ENCODE data around the gene GPR161.

The GPR161 gene

DNA sequence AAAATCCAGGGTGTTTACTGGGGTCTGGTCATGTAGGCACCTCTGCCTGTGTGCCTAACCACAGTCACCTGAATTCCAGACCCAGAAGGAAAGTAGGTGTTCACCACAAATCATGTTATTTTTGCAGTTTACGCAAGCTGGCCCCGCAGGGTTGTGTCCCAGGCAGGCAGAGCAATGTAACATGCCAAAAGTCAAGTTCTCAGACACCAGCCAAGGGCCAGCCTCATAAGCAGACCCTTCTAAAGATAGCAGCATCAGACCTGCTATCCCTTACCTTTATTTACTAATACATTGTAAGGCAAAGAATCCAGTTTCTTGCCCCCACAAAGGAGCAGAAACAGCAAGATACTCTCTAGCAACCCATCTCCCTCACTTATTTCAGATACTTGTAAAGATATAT is 83.0 kb downstream of the GPR161 start:
- no peak for DNase-seq (ENCODE audit: low read depth)
- H3K4me3 ChIP-seq (ENCODE audit: low read depth, low read length) = no peak overlapping the region
- TF ChIP-seq POLR2A (IDR thresholded peaks at IDR 0.05; ENCODE audit: extremely low read depth, insufficient read length) = no peak
- TF ChIP-seq, protein P1, sequence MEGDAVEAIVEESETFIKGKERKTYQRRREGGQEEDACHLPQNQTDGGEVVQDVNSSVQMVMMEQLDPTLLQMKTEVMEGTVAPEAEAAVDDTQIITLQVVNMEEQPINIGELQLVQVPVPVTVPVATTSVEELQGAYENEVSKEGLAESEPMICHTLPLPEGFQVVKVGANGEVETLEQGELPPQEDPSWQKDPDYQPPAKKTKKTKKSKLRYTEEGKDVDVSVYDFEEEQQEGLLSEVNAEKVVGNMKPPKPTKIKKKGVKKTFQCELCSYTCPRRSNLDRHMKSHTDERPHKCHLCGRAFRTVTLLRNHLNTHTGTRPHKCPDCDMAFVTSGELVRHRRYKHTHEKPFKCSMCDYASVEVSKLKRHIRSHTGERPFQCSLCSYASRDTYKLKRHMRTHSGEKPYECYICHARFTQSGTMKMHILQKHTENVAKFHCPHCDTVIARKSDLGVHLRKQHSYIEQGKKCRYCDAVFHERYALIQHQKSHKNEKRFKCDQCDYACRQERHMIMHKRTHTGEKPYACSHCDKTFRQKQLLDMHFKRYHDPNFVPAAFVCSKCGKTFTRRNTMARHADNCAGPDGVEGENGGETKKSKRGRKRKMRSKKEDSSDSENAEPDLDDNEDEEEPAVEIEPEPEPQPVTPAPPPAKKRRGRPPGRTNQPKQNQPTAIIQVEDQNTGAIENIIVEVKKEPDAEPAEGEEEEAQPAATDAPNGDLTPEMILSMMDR (IDR thresholded peaks at IDR 0.05; ENCODE audit: low read depth, low read length) = no peak
- TF ChIP-seq, protein P2, sequence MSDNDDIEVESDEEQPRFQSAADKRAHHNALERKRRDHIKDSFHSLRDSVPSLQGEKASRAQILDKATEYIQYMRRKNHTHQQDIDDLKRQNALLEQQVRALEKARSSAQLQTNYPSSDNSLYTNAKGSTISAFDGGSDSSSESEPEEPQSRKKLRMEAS (IDR thresholded peaks at IDR 0.05; ENCODE audit: low read depth, low read length) = no peak
- no peak for TF ChIP-seq MYC (IDR thresholded peaks at IDR 0.05; ENCODE audit: low read depth, low read length)

DNA sequence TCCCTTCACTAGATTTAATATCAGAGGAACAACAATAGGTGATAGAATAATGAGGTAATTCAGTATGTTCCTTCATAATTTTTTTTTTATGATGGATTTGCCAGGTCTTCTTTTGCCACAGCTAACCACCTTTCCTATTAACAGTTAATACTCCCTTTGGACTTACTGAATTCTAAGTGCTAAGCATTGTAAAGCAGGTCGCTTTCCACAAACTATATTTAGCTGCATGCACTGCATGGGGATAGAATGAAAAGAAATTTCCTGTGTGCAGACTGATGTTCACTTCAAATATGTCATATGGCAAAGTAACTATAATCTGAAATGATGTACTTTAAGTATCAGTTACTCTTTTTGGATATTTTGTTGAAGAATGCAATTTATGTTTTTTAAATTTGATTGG is 85.8 kb downstream of the GPR161 start:
- TF ChIP-seq POLR2A (IDR thresholded peaks at IDR 0.05; ENCODE audit: extremely low read depth, insufficient read length) = no peak
- TF ChIP-seq, protein P1 (IDR thresholded peaks at IDR 0.05; ENCODE audit: low read depth, low read length) = no peak
- TF ChIP-seq, protein P2 (IDR thresholded peaks at IDR 0.05; ENCODE audit: low read depth, low read length) = no peak
- TF ChIP-seq MYC (IDR thresholded peaks at IDR 0.05; ENCODE audit: low read depth, low read length) = no peak
- no peak for DNase-seq (ENCODE audit: low read depth)
- no peak overlapping the region for H3K4me3 ChIP-seq (ENCODE audit: low read depth, low read length)

DNA sequence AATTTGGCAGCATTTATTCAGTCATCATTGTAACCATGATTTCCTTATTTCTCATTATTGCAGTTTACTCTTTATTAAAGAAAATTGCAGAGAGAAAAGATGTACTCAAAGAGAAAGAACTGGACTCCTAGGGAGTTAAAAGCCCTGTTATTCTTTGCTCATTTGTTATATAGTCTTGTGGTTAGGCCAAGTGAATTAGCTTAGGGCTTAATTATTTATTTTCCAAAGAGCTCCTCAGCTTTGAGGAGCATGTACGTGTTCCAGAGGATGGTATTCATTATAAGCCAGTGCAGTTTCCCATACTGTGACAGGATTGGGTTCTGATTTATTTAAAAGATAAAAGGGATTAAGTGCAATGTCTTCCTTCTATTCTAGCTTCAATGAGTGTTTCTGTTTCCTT is 86.4 kb downstream of the GPR161 start:
- TF ChIP-seq MYC (IDR thresholded peaks at IDR 0.05; ENCODE audit: low read depth, low read length) = no peak
- TF ChIP-seq POLR2A (IDR thresholded peaks at IDR 0.05; ENCODE audit: extremely low read depth, insufficient read length) = no peak
- TF ChIP-seq, protein P2 (IDR thresholded peaks at IDR 0.05; ENCODE audit: low read depth, low read length) = no peak
- TF ChIP-seq, protein P1 (IDR thresholded peaks at IDR 0.05; ENCODE audit: low read depth, low read length) = no peak
- no peak overlapping the region for H3K4me3 ChIP-seq (ENCODE audit: low read depth, low read length)
- DNase-seq (ENCODE audit: low read depth) = no peak

DNA sequence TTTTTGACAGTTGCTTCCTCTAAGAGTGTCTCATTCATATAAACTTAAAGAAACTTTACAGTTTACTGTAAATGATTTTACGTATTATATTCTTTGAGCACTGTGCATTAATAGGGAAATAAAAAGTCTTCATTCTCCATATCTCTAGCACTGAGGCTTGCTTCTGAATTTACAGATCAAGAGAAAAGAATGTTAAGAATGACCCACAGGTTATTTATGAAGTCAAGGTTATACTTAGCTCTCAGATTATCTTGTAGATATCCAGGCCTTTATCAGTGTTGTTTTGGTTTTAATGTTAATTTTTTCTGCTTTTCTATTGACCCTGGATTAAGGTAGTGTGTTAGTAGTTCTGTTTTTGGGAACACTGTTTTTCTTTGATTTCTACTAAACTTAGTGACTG is 91.4 kb downstream of the GPR161 start:
- no peak for DNase-seq (ENCODE audit: low read depth)
- H3K4me3 ChIP-seq (ENCODE audit: low read depth, low read length) = no peak overlapping the region
- TF ChIP-seq, protein P1 (IDR thresholded peaks at IDR 0.05; ENCODE audit: low read depth, low read length) = no peak
- no peak for TF ChIP-seq MYC (IDR thresholded peaks at IDR 0.05; ENCODE audit: low read depth, low read length)
- no peak for TF ChIP-seq POLR2A (IDR thresholded peaks at IDR 0.05; ENCODE audit: extremely low read depth, insufficient read length)
- TF ChIP-seq, protein P2 (IDR thresholded peaks at IDR 0.05; ENCODE audit: low read depth, low read length) = no peak

DNA sequence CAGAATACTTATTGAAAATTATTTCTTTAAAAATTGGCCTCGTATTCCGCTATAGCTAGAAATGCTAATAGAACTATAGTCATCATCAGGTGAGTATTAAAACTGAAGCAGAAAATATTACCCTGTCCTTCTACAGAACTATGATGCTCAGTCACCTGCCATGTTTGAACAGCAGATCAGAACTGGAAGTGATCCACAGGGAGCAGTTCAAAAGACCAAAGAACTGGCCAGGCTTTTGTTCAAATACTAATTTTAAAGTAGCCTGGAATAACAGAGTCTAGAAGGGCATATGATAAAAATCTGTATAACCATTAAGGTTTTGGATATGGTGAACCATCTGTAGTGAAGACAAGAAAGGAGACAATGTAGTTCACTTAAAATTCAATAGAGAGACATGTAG is 94.4 kb downstream of the GPR161 start:
- no peak overlapping the region for H3K4me3 ChIP-seq (ENCODE audit: low read depth, low read length)
- TF ChIP-seq MYC (IDR thresholded peaks at IDR 0.05; ENCODE audit: low read depth, low read length) (no peak), POLR2A (IDR thresholded peaks at IDR 0.05; ENCODE audit: extremely low read depth, insufficient read length) (no peak)
- TF ChIP-seq, protein P1 (IDR thresholded peaks at IDR 0.05; ENCODE audit: low read depth, low read length) = no peak
- TF ChIP-seq, protein P2 (IDR thresholded peaks at IDR 0.05; ENCODE audit: low read depth, low read length) = no peak
- no peak for DNase-seq (ENCODE audit: low read depth)

DNA sequence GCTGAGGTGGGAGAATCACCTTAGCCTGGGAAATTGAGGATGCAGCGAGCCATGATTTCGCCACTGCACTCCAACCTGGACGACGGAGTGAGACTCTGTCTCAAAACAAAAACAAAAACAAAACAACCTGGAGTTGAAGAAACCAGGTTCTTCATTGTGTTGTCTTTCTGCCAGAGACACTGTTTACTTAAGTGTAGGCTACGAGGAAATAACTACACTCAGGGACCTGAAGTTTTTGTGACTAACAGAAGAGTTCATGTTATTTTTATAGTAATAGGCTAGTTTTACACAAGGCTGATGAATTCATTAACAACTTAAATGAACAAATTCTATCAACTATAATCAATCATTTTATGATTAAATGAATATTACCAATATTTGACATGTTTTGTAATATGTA is 101.4 kb downstream of the GPR161 start:
- no peak overlapping the region for H3K4me3 ChIP-seq (ENCODE audit: low read depth, low read length)
- no peak for DNase-seq (ENCODE audit: low read depth)
- TF ChIP-seq MYC (IDR thresholded peaks at IDR 0.05; ENCODE audit: low read depth, low read length) = no peak
- TF ChIP-seq, protein P1 (IDR thresholded peaks at IDR 0.05; ENCODE audit: low read depth, low read length) = no peak
- TF ChIP-seq, protein P2 (IDR thresholded peaks at IDR 0.05; ENCODE audit: low read depth, low read length) = no peak
- TF ChIP-seq POLR2A (IDR thresholded peaks at IDR 0.05; ENCODE audit: extremely low read depth, insufficient read length) = no peak

Measured in NB4 (cell line).